Medulla oblongata (tissue), 1 donor: ENCODE measurements around the gene RPL27A.

Experiments
- DNase-seq: peaks from one replicate; pipeline ENCODE4 v3.0.0-alpha.2; 2015; ENCODE audit errors: extremely low spot score

The RPL27A gene

DNA sequence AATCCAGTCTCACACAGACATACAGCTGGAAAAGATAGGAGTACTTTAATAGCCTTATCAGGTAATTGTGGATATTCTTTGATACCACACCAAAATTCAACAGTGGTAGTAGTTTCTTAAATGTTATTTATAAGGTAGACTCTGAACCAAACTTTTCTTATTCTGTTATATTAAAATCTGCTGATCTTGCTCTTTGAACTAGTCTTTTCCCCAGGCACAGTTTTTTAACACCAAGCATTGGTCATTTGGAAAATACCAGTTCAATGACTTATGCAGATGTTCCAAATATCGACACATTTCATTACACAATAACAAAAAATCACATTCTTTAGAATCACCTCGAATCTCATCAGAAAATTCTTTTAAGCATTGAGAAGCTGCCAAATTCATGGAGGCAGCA is 7.7 kb upstream of the RPL27A start:
- no peak for DNase-seq

- no peak for DNase-seq
Observed at GRCh38 chr11:8676458-8676857, 6.1 kb upstream of the RPL27A start.

- no peak for DNase-seq
Observed at GRCh38 chr11:8679006-8679405, 3.6 kb upstream of the RPL27A start.

DNA sequence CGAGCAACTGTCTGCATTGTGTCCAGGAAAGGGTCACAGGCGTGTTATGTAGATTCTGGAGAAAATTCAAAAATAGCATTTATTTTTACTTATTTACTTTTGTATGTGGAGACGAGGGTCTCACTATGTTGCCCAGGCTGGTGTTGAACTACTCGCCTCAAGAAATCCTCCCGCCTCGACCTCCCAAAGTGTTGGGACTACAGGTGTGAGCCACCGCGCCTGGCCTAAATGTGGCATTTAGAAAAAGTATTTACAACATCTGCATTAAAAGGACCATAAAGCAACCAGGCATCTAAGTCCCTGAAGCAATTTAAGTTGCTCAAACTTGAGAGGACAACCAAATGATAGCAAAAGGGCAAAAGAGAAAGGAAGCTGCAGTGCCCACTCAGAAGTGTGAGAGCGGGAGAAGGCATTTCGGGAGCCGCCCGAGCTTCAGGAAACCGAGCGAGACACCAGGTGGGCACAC is 722 bp upstream of the RPL27A start:
- DNase-seq: no peak

- DNase-seq: no peak
Observed at GRCh38 chr11:8683115-8683807, 669 bp downstream of the RPL27A start.

DNA sequence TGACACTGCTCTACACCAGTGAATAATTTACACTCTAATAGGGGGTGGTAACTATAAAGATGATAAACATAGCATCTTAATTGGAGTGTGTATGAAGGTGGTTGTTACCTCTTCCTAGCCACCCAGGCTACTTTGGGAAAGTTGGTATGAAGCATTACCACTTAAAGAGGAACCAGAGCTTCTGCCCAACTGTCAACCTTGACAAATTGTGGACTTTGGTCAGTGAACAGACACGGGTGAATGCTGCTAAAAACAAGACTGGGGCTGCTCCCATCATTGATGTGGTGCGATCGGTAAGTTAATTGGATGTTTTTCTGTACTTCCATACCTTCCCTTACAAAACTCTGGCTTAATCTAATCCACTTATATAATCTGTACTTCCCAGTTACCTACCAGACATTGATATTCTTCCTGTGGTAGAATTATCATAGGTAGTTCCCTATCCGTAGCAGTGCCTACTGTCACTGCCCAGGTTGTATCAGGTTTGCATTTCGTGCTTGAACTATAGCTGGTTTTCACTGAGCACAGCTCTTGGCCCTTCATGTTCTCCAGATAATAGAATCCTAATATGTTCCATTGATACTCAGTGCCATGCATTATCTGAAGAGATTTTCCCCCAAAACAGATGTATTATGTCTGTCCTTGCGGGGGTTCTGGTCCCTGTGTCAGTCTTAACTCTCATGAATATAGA is 2.2 kb downstream of the RPL27A start:
- DNase-seq: no peak

DNA sequence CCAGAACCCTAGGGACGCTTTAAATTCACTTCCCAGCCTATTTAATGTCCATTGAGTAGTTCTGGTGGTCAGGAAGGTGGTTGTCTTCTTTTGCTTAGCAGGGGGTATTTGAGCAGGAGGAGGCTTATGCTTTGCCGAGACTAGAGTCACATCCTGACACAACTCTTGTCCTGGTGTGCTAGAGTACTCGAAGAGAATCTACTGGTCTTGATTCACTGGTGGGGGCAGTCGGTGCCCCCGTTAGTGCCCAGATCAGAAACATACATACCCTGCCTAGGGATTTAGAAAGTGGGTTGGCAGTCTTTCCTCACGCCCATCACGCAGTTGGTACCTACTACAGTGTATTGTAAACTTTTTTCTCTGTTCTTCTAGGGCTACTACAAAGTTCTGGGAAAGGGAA is 2.7 kb downstream of the RPL27A start:
- no peak for DNase-seq

DNA sequence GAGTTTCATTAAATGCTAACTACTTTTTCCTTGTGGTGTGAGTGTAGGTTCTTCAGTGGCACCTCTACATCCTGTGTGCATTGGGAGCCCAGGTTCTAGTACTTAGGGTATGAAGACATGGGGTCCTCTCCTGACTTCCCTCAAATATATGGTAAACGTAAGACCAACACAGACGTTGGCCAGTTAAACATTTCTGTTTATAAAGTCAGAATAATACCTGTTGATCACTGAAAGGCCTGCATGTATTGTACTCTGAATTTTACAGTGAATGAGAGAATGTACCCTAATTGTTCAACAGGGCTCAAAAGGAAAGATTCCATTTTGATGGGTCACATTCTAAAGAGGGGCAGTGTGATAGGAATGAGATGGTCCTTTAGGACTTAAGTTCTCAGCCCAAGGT is 3.2 kb downstream of the RPL27A start:
- DNase-seq: no peak

DNA sequence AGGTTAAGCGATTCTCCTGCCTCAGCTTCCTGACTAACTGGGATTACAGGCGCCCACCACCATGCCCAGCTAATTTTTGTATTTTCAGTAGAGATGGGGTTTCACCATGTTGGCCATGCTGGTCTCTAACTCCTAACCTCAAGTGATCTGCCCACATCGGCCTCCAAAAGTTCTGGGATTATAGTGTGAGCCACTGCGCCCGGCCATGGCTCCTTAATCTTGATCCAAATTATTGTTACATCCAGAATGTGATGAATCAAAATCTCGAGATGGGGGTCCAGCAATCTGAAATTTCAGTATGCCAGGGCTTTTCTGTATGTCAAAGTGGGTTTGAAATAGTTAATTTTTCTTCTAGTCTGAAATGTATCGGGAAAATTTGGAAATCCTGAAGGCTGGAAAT is 3.7 kb downstream of the RPL27A start:
- DNase-seq: no peak

GRCh38 chr11:8688414-8689362 is 6.1 kb downstream of the RPL27A start:
- peak; percentile 99 for DNase-seq

DNA sequence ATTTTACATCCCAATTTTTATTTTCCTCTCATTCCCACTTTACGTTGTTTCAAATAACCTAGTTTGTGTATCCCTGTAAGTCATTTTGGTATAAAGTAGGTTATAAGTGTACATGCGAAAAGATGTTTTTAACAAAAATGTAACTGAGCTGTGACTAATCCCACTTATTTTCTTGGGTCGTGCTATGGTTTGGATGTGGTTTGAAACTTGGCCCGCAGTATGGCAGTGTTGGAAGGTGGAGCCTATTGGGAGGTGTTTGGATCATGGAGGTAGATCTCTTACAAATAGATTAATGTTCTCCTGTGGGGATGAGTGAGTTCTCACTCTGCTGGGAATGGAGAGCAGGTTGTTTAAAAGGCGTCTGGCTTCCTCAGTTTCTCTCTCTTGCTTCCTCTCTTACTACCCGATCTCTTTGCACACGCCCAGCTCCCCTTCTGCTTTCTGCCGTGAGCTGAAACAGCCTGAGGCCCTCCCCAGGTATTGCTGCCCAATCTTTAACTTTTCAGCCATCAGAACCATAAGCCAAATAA is 7.2 kb downstream of the RPL27A start:
- no peak for DNase-seq

DNA sequence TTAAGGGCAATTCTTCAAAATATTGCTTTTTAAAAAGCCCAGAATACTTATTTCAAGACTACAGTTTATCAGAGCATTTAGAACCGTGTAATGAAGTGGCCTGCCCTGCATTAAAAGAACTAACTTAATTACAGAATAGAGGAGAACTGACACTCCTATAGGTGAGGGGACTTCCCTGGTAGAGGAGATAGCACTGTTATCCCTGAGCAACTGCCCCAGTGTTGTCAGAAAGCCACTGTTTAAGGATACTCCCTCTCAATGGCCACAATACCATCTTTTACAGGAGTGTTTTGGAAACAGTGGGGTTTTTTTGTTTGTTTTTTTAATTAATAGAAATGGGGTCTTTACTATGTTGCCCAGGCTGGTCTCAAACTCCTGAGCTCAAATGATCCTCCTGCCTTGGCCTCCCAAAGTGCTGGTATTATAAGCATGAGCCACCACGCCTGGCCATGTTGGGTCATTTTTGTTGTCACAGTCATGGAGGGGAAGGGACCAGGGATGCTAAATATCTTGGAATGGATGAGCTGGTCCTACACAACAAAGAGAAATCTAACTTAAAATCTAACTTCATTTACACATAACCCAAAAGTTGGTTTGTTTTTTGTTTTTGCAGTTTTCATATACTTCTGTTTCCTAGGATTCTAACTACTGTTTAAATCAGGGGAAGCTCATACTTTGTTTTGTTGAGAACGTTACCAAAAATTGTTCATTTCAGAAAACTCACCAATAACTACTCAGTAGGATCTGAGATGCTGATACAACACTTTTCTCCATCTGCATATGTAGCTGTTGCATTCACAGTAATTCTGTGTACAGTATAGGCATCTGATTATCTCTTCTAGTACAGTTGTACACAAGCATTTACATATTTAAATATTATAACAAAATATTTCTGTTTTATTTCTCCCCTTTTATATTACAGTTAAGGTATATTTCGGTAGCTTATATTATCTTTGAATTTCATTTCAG is 8.1 kb downstream of the RPL27A start:
- DNase-seq: no peak

DNA sequence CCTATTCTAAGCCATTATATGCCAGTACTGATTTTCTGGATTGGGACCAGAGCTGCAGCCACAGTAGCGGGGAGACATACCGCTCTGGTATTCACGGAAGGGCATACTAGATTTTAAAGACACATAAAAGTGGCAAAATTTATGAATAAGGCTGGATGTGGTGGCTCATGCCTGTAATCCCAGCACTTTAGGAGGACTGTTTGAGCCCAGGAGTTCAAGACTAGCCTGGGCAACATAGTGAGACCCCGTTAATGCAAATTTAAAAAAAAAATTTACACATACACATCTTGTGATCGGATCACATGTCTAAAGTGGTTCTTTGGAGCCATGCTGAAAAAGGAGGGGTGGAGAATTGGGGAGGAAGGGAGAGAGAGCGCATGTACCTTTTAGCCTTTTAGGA is 9.0 kb downstream of the RPL27A start:
- no peak for DNase-seq

DNA sequence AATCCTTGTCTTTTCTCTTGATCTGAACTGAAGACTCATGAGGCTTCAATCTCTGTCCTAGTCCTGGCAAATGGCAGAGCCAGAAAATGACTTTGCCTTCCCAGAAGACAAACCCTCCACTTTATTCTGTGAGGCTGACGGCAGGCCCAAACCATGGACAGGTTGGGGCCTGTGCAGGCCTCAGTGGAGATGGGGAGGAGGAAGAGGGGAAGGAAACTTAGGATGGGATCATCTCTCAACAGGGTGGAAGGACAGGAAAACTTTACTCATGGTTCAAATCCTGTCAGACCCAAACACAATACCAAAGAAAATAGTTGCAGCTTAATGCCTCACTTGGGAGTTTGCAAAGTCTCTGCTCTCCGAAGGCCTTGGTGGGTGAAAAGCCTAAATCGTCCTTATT is 9.8 kb downstream of the RPL27A start:
- no peak for DNase-seq

DNA sequence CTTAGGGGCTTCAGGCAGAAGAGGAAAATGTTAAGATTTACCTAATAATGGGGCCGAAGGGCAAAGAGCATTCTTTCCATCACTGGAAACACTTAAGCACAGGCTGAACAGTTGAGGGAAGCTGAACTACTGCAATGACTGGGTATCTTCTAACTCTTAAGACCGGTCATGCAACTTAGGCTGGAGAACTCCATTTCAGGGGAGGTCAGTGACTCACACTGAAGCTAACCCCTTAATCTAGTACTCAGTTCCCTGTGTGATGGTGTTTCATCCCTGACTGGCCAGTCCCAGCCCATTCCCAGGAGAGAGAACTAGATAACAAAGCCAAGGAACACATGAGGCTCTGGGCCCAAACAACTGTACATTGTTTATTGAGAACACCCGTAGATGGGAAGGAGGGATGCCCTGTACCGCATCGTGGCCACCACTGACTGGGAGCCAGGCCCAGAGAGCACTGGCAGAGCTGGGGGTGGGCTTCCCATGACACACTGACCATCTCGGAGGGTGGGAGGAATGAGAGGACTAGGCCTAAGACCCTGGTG is 10.5 kb downstream of the RPL27A start:
- no peak for DNase-seq

- no peak for DNase-seq
Observed at GRCh38 chr11:8693555-8693954, 11.0 kb downstream of the RPL27A start.

- DNase-seq: no peak
Observed at GRCh38 chr11:8694137-8694536, 11.5 kb downstream of the RPL27A start.

GRCh38 chr11:8697054-8697453 is 14.5 kb downstream of the RPL27A start:
- DNase-seq: no peak

DNA sequence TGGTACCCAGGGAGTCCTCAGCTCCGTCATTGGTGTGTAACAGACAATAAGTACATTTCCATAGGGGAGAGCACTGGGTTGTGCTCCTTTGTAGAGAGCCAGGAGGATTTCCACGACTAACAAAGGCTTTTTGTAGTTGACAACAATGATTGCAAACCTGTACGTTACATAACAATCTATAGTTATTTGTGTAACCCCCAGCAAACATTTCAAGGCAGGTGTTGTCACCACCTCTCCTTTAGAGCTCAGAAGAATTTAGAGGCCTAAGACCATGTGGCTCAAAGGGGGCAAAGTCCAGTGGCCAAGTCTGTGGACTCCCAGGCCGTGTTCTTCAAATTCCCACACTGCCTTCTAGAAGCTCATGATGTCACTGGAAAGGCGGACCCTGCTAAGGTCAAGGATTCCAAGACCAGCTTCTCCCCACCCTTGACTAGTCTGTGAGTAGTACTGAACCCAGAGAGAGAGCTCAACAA is 15.8 kb downstream of the RPL27A start:
- DNase-seq: no peak

DNA sequence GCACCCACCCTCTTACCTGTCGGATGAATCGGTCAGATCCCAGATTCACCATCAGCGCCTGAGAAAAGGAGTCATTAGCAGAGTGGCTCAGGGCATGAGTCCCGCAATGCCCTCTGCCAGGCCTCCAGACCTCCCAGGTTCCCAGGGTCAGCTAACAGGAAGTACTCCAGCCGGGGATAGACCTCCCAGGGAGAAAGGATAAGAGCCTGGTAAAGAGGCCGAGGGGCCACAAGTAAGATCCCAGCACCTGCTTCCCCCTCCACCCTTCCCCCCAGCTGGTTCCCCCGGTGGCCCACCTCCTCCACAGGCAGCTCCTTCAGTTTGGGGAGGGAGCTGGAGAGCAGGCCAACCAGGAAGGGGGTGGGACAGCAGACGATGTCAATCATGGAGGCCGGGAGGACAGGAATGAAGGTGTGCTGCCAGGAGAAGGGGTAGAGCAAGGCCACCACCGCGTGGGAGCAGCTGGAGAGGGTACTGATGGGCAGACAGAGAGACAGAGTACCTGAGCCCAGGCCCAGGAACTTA is 16.4 kb downstream of the RPL27A start:
- no peak for DNase-seq
